HG02885 (cell line): Measurements from ENCODE around the gene KCTD11.

Experiments used
- ATAC-seq: cut with Tn5 transposase; IDR thresholded peaks from one replicate; pipeline ENCODE4 v1.9.1; 2021; ENCODE audit warnings: mild to moderate bottlenecking; ENCODE audit not compliant: unreplicated experiment, poor library complexity

KCTD11 gene

GRCh38 chr17:7396147-7396546, 44.2 kb downstream of the KCTD11 start:
- no peak for ATAC-seq

DNA sequence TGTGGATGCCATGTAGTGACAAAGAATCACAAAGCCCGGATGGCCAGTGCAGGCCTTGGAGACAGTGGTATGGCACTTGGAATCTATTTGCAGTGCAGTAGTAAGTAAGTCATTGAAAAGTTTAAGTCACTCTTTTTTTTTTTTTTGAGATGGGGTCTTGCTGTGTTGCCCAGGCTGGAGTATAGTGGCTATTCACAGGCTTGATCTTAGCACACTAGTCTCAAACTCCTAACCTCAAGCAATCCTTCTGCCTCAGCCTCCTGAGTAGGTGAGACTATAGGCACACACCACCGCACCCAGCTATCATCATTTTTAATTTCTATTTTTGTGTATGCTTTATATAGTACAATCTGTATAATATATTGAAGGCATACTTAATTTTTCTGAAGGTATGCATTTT, 46.6 kb downstream of the KCTD11 start:
- no peak for ATAC-seq

- no peak for ATAC-seq
Observed at GRCh38 chr17:7403043-7403726, 51.2 kb downstream of the KCTD11 start.

DNA sequence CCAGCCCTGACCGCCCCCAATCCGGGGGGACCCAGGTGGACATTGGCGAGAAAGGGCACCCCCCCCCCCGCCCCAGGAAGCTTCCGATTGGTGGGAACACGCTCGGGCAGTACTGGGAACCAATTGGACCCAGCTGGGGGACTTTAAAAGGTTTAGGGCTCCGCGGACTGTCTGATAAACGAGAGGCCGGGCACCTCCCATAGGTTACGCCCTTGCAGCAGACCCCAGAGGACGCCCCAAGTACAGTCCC, 51.7 kb downstream of the KCTD11 start:
- no peak for ATAC-seq

- peak; percentile 96 for ATAC-seq
Observed at GRCh38 chr17:7403977-7404736, 52.2 kb downstream of the KCTD11 start, which contains the start of gene TMEM256. Gene TMEM256, minus strand, starts transcription at chr17:7404097. Its CDS starts 13 bp downstream, at chr17:7404084.
